Activated CD4-positive, alpha-beta memory T cell treated with anti-CD3 and anti-CD28 coated beads, Interleukin-2, amount 10 ng/mL, durations not matched to agents 7 days and 5 days (primary cell): ENCODE results near the gene LIPK. TPM values are rescaled to one million over a fixed set of nuclear protein-coding genes. Genes with fewer than 3 reads are reported as not detected.
"Not testable (repeated sequence)": the region's sequence is repeated elsewhere in the genome, so short reads cannot be mapped to it uniquely, and the experiment has no call there.

ENCODE experiments used
- CTCF ChIA-PET: fragments of 350-600 bp; sonication (Branson Sonifier 250); formaldehyde crosslinking; loops from one replicate; lab custom pipeline; 2021; ENCODE audit warnings: antibody characterized with exemption, inconsistent platforms; lab: Charles Lee
- POLR2A ChIA-PET: fragments of 350-600 bp; sonication (Branson Sonifier 250); formaldehyde crosslinking; loops from one replicate; lab custom pipeline; 2021; ENCODE audit warnings: antibody characterized with exemption; lab: Charles Lee
- DNase-seq: peaks from one replicate; pipeline ENCODE4 v3.0.0-alpha.2; 2020
- H3K27ac Mint-ChIP-seq: one replicate; pipeline ENCODE4 v1.8.0; 2021; ENCODE audit warnings: mild to moderate bottlenecking, mixed read lengths
- H3K27me3 Mint-ChIP-seq: one replicate; pipeline ENCODE4 v1.8.0; 2021; ENCODE audit warnings: mixed read lengths
- H3K36me3 Mint-ChIP-seq: one replicate; pipeline ENCODE4 v1.8.0; 2021; ENCODE audit warnings: low read depth, mixed read lengths
- H3K4me1 Mint-ChIP-seq: one replicate; pipeline ENCODE4 v1.8.0; 2021; ENCODE audit warnings: mixed read lengths
- H3K4me3 Mint-ChIP-seq: one replicate; pipeline ENCODE4 v1.8.0; 2021; ENCODE audit warnings: mild to moderate bottlenecking, mixed read lengths
- H3K9me3 Mint-ChIP-seq: one replicate; pipeline ENCODE4 v1.8.0; 2021; ENCODE audit warnings: mixed read lengths
- total RNA-seq, 2 experiments: library from RNA; stranded (reverse); gene quantifications; one replicate each; pipeline ENCODE4 v1.2.3, GENCODE V29; 2021

The LIPK gene, protein sequence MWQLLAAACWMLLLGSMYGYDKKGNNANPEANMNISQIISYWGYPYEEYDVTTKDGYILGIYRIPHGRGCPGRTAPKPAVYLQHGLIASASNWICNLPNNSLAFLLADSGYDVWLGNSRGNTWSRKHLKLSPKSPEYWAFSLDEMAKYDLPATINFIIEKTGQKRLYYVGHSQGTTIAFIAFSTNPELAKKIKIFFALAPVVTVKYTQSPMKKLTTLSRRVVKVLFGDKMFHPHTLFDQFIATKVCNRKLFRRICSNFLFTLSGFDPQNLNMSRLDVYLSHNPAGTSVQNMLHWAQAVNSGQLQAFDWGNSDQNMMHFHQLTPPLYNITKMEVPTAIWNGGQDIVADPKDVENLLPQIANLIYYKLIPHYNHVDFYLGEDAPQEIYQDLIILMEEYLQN
- total RNA-seq, result not detected

- CTCF ChIA-PET, result no interaction called here
- no peaks in the 10 kb centered on the region for H3K36me3 Mint-ChIP-seq
Measured at GRCh38 chr10:88705958-88706357, at the start of gene LIPK. TSS of gene LIPK (plus strand) at chr10:88706249. CDS start at chr10:88724544, 18,295 bp downstream.

GRCh38 chr10:88657901-88658300 lies 48.1 kb upstream of the LIPK start:
- no peak for DNase-seq
- ChIA-PET CTCF (no interaction called here), POLR2A (no interaction called here)
- no peak overlapping the region for H3K27ac Mint-ChIP-seq
- H3K4me1 Mint-ChIP-seq, result no peaks in the 10 kb centered on the region
- no peaks in the 10 kb centered on the region for H3K9me3 Mint-ChIP-seq
- H3K36me3 Mint-ChIP-seq, result no peaks in the 10 kb centered on the region
- H3K4me3 Mint-ChIP-seq, result no peak overlapping the region
- H3K27me3 Mint-ChIP-seq, result peaks cover 13% of the 10 kb centered on the region

More at GRCh38 chr10:88705958-88706357, at the start of gene LIPK:
- DNase-seq, result no peak
- no peaks in the 10 kb centered on the region for H3K4me1 Mint-ChIP-seq
- H3K9me3 Mint-ChIP-seq, result no peaks in the 10 kb centered on the region
- POLR2A ChIA-PET, result no interaction called here
- H3K4me3 Mint-ChIP-seq, result no peak within 1 kb of the TSS
- peaks cover 4% of the 10 kb centered on the region for H3K27me3 Mint-ChIP-seq
- no peak within 1 kb of the TSS for H3K27ac Mint-ChIP-seq

DNA sequence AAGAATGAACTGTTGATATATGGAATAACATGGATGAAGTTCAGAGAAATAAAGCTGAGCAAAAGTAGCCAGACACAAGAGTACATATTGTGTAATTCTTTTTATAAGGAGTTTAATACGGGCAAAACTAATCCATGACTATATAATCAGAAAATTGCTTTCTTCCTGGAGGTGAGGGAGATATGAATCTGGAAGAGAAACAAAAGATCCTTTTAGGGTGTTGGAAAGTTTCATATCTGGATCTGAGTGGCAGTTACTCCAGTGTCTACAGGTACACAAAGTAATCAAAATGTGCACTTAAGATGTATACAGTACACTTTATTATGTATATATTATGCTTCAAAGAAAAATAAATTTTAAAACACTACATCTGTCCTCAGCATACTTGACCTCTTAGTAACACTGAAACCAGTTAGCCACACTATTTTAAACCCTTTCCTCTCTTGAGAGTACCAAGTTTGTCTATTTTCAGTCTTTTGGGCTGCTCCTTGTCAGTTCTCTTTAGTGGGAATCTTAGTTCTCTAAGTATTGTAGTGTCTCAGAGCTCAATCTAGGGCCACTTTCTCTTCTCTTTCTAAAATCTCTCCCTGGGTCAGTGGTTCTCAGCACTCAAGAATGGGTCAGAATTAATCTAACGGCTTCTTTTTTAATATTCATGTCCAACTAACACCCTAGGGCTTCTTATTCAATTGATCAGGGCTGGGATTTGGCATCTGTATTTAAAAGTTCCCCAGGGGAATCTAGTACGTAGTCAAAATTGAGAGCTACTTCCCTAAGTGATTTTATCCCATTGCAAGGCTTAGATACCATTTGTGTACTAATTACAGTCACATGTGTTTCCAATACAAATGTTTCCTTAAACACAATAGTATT lies 46.1 kb upstream of the LIPK start:
- H3K4me3 Mint-ChIP-seq, result no peak overlapping the region
- no peak overlapping the region for H3K27ac Mint-ChIP-seq
- no peaks in the 10 kb centered on the region for H3K36me3 Mint-ChIP-seq
- H3K9me3 Mint-ChIP-seq, result peaks cover 3% of the 10 kb centered on the region
- no peaks in the 10 kb centered on the region for H3K4me1 Mint-ChIP-seq
- no peak for DNase-seq
- ChIA-PET POLR2A (no interaction called here), CTCF (no interaction called here)
- H3K27me3 Mint-ChIP-seq, result peaks cover 14% of the 10 kb centered on the region

DNA sequence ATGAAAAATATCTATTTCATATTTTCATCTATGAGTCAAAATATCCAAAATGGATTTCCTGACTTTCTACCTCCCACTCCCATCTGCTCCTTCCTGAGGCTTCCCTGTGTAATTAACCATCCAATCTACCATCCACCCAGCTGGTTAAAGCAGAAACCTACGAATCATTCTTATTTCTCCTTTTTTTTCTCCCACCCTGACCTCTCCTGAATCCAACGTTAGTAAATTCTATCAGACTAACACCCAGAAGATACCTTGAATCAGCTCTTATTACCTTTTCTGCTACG lies 45.5 kb upstream of the LIPK start:
- H3K36me3 Mint-ChIP-seq, result no peaks in the 10 kb centered on the region
- peaks cover 3% of the 10 kb centered on the region for H3K9me3 Mint-ChIP-seq
- H3K27ac Mint-ChIP-seq, result no peak overlapping the region
- CTCF ChIA-PET, result no interaction called here
- no peak overlapping the region for H3K4me3 Mint-ChIP-seq
- POLR2A ChIA-PET, result no interaction called here
- H3K4me1 Mint-ChIP-seq, result no peaks in the 10 kb centered on the region
- DNase-seq, result no peak
- H3K27me3 Mint-ChIP-seq, result peaks cover 11% of the 10 kb centered on the region

- Mint-ChIP-seq H3K4me1 (no peaks in the 10 kb centered on the region), H3K27me3 (peaks cover 11% of the 10 kb centered on the region), H3K4me3 (no peak overlapping the region), H3K27ac (no peak overlapping the region), H3K36me3 (no peaks in the 10 kb centered on the region), H3K9me3 (peaks cover 3% of the 10 kb centered on the region)
- ChIA-PET POLR2A (no interaction called here), CTCF (no interaction called here)
- DNase-seq, result no peak
Measured at GRCh38 chr10:88661018-88661417, 45.0 kb upstream of the LIPK start.

- CTCF ChIA-PET, result interaction anchor here (0.6 kb wide), 1 partner anchor 1914 kb away, joined by 3 read pairs; no protein-coding TSS in a partner anchor
- Mint-ChIP-seq H3K27ac (no peak overlapping the region), H3K4me1 (no peaks in the 10 kb centered on the region), H3K9me3 (peaks cover 3% of the 10 kb centered on the region), H3K27me3 (peaks cover 11% of the 10 kb centered on the region), H3K36me3 (no peaks in the 10 kb centered on the region), H3K4me3 (no peak overlapping the region)
- DNase-seq, result no peak
- POLR2A ChIA-PET, result no interaction called here
Measured at GRCh38 chr10:88661577-88661976, 44.5 kb upstream of the LIPK start.

DNA sequence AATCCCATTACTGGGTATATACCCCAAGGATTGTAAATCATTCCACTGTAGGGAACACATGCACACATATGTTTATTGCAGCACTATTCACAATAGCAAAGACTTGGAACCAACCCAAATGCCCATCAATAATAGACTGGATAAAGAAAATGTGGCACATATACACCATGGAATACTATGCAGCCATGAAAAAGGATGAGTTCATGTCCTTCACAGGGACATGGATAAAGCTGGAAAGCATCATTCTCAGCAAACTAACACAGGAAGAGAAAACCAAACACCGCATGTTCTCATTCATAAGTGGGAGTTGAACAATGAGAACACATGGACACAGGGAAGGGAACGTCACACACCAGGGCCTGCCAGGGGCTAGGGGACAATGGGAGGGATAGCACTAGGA lies 42.9 kb upstream of the LIPK start:
- POLR2A ChIA-PET, CTCF ChIA-PET, H3K4me1 Mint-ChIP-seq, DNase-seq, H3K36me3 Mint-ChIP-seq, H3K4me3 Mint-ChIP-seq, H3K27ac Mint-ChIP-seq, H3K9me3 Mint-ChIP-seq: not testable (repeated sequence)
- peaks cover 12% of the 10 kb centered on the region for H3K27me3 Mint-ChIP-seq

- ChIA-PET POLR2A (no interaction called here), CTCF (no interaction called here)
- Mint-ChIP-seq H3K27ac (no peak within 1 kb of the TSS), H3K27me3 (peaks cover 12% of the 10 kb centered on the region), H3K4me1 (no peaks in the 10 kb centered on the region), H3K9me3 (peaks cover 3% of the 10 kb centered on the region), H3K4me3 (no peak within 1 kb of the TSS), H3K36me3 (no peaks in the 10 kb centered on the region)
- no peak for DNase-seq
Measured at GRCh38 chr10:88664142-88664541, 41.9 kb upstream of the LIPK start, which contains the start of gene LIPF. TSS of gene LIPF (plus strand) at chr10:88664442. CDS start at chr10:88667298, 2,856 bp downstream.

DNA sequence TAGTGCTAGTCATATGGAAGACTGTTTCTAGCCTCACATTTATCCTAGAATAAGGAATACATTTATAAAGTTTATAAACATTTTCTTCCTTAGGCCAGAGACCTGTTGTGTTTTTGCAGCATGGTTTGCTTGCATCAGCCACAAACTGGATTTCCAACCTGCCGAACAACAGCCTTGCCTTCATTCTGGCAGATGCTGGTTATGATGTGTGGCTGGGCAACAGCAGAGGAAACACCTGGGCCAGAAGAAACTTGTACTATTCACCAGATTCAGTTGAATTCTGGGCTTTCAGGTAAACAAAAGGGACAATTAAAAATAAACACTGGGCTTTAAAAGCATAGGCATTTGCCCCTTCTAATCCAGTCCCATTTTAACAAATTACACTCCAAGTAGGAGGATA lies 37.6 kb upstream of the LIPK start:
- CTCF ChIA-PET, result no interaction called here
- H3K4me1 Mint-ChIP-seq, result peaks cover 10% of the 10 kb centered on the region
- no peak for DNase-seq
- no peak overlapping the region for H3K4me3 Mint-ChIP-seq
- no peaks in the 10 kb centered on the region for H3K36me3 Mint-ChIP-seq
- peaks cover 7% of the 10 kb centered on the region for H3K27me3 Mint-ChIP-seq
- POLR2A ChIA-PET, result no interaction called here
- H3K9me3 Mint-ChIP-seq, result no peaks in the 10 kb centered on the region
- H3K27ac Mint-ChIP-seq, result no peak overlapping the region

GRCh38 chr10:88670497-88670896 lies 35.6 kb upstream of the LIPK start:
- no peak for DNase-seq
- Mint-ChIP-seq H3K27me3 (peaks cover 11% of the 10 kb centered on the region), H3K36me3 (no peaks in the 10 kb centered on the region), H3K9me3 (no peaks in the 10 kb centered on the region), H3K27ac (no peak overlapping the region), H3K4me3 (no peak overlapping the region), H3K4me1 (peaks cover 10% of the 10 kb centered on the region)
- ChIA-PET CTCF (no interaction called here), POLR2A (no interaction called here)

DNA sequence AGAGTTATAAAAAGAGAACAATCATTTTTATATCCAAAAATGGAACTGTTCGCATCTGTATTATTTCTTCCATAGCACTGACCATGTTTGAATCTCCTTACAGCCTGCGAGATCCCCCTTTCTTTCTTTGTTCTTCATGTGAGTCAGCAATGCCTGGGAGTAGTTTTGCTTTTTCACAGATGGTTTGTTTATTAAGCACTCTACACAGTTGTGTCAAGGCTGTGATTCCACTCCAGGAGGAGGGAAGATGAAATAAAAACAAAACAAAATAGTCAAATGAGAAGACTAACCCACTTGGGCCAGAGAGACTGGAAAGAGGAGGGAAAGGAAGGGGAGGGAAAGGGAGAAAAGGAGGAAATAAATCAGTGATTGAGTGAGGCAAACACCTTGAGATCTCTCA lies 34.0 kb upstream of the LIPK start:
- no peak for DNase-seq
- H3K27ac Mint-ChIP-seq, result no peak overlapping the region
- POLR2A ChIA-PET, result no interaction called here
- peaks cover 11% of the 10 kb centered on the region for H3K27me3 Mint-ChIP-seq
- no peak overlapping the region for H3K4me3 Mint-ChIP-seq
- peaks cover 10% of the 10 kb centered on the region for H3K4me1 Mint-ChIP-seq
- CTCF ChIA-PET, result no interaction called here
- H3K36me3 Mint-ChIP-seq, result no peaks in the 10 kb centered on the region
- H3K9me3 Mint-ChIP-seq, result no peaks in the 10 kb centered on the region

DNA sequence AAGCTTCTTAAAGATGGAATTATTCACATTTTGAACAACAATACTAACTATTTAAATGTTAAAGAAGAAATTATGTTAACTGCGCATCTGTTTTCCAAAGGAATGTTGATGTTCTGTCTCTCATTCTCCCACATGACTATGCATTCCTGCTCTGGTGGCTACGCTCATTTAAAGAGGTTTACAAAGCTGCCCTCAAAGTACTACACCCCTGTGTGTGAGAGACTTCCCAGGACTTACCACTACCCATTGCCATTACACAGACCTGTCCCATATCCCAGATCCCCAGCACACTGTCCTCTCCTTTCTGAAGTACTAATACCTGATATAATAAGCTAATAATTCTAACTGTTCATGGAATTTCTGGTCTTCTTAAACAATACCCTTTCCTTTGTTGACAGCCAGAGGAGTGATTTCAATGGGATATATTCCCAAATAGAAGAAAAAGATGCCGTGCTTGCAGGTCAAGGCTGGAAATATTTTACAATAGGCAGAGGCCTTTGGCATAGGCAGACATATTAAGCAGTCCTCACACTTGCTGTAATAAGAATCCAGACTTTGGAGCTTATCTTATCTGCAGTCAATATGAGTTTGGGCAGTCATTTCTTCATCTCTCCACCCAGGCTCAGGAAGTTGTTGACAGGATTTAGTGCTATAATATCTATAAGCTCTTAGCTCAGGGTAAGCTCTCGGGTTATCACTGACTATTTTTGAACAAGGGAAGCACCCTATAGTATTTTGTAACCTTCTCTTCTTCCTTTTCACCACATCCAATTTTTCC lies 29.6 kb upstream of the LIPK start:
- Mint-ChIP-seq H3K4me1 (peaks cover 3% of the 10 kb centered on the region), H3K9me3 (no peaks in the 10 kb centered on the region), H3K27me3 (peaks cover 7% of the 10 kb centered on the region), H3K27ac (no peak overlapping the region), H3K36me3 (no peaks in the 10 kb centered on the region), H3K4me3 (no peak overlapping the region)
- ChIA-PET POLR2A (no interaction called here), CTCF (interaction anchor here (0.6 kb wide), 1 partner anchor 168 kb away, joined by 3 read pairs; no protein-coding TSS in a partner anchor)
- DNase-seq, result no peak

DNA sequence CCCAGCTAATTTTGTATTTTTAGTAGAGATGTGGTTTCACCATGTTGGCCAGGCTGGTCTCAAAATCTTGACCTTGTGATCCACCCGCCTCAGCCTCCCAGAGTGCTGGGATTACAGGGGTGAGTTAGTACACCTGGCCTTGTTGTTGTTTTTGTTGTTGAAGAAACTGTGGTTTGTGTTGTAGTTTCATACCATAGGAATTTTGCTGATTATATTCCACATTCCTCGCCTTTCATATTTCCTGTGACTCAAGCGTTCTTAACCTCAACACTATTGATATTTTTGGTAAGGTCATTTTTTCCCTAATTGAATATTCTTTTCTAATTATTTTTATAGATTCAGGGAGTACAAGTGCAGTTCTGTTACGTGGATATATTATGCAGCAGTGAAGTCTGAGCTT lies 25.1 kb upstream of the LIPK start:
- no peaks in the 10 kb centered on the region for H3K4me1 Mint-ChIP-seq
- no peaks in the 10 kb centered on the region for H3K36me3 Mint-ChIP-seq
- H3K4me3 Mint-ChIP-seq, result no peak overlapping the region
- ChIA-PET POLR2A (no interaction called here), CTCF (no interaction called here)
- DNase-seq, result no peak
- no peaks in the 10 kb centered on the region for H3K9me3 Mint-ChIP-seq
- no peak overlapping the region for H3K27ac Mint-ChIP-seq
- H3K27me3 Mint-ChIP-seq, result peaks cover 6% of the 10 kb centered on the region
